GM18519 (cell line): ENCODE measurements around the gene PPP1R11.
"Not testable (repeated sequence)": the region's sequence is repeated elsewhere in the genome, so short reads cannot be mapped to it uniquely, and the experiment has no call there.

ENCODE experiments used
- ATAC-seq: cut with Tn5 transposase; IDR thresholded peaks from one replicate; pipeline ENCODE4 v1.9.1; 2021; ENCODE audit warnings: mild to moderate bottlenecking, moderate library complexity; ENCODE audit not compliant: unreplicated experiment, low FRiP score

PPP1R11 gene

GRCh38 chr6:30093951-30094661, 27.1 kb downstream of the PPP1R11 start:
- no peak for ATAC-seq

DNA sequence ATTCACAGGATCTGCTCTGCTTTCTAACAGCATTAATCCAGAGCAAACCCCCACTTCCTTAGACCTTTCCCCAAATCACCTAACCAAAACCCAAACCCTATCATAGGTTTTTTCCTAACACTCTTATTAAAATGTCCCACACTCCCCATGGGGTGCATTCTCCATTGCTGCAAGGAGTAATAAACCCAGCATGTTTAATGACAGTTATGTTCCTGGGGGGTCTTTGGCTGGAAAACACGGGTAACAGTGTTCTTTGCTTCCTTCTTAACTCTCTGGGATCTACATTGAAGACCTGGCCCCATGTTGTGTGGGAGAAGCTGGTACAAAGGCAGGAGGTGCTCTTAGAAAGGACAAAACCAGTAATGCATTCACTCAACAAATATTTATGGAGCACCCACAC, 29.8 kb downstream of the PPP1R11 start:
- no peak for ATAC-seq

DNA sequence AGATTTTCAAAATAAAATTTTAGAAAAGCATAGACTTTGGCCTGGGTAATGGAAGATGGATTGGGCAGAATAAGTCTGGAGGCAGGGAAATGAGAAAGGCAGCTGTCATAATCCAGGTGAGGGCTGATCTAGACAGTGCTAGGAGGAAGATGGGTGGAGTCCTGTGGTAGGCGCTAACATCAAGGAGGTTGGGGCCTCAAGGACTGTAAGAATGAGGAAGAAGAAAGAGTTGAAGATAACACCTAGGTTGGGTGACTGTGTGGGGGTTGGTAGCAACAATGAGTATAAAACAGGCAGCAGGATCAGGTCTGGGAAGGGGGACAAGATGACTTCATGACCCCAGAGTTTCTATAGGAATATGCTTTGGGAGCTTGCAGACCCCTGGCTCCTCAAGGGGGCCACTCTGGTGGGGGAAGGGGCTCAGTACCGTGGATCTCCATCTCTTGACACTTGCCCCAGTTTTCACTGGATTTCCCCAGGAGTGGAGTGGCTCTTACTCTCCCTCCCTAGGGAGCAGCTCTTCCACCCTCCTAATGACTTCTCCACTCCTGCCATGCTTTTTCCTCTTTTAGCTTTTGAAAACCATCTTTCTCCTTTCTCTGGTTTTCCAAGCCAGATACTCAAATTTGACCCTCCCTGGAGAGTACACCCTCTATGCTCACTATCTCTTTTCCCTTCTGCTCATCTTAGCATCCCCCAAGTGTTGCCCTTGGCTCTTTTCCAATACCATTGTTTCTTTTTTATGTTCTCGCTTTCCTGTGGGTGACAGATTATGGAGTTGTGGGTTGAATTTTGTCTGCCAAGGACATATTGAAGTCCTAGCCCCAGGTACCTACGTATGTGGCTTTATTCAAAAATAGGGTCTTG, 31.1 kb downstream of the PPP1R11 start:
- no peak for ATAC-seq

GRCh38 chr6:30100154-30100553, 33.2 kb downstream of the PPP1R11 start:
- ATAC-seq = no peak

- ATAC-seq = no peak
Observed at GRCh38 chr6:30100585-30101443, 33.8 kb downstream of the PPP1R11 start.

GRCh38 chr6:30101444-30102413, 34.7 kb downstream of the PPP1R11 start:
- ATAC-seq = no peak

DNA sequence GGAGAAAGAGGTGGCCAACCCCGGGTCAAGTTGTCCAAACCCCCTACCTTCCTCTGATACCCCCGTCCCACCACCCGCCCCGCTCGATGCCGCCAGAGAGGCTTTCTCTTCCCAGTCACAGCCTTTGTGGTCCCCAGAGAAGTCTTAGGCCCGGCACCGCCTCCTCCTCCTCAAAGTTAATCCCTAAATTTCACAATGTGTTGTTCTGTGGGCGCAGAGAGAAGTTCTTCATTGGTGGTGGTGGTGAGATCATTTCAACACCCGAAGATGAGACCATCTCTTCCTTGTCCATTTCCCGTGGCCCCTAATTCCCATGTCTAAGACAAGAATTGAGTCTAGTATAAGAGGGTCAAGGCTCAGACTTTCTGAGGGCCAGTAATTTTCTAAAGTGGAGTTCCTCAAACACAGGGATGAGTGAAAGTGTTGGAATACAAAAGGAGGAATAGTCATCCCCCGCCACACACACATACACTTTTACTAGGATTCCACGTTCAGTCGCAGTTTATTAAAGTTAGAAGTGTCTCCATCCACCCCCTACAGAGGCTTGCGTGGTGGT, 35.5 kb downstream of the PPP1R11 start:
- ATAC-seq = no peak

- peak; percentile 42 for ATAC-seq
Observed at GRCh38 chr6:30102970-30103871, 36.2 kb downstream of the PPP1R11 start.

DNA sequence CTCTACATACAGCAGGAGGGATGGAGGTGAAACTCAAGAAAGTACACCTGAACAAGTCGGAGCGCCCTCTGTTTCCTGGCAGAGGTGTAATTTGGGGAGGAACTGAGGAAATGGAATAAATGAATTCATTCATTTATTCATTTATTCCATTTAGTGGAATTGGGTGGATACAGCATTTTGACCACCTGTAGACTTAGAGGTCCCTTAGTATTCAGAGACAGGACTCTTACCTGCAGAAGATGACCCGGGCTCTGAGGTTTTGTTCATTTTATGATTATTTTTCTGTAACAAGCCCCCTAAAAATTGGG, 36.8 kb downstream of the PPP1R11 start:
- ATAC-seq = no peak

DNA sequence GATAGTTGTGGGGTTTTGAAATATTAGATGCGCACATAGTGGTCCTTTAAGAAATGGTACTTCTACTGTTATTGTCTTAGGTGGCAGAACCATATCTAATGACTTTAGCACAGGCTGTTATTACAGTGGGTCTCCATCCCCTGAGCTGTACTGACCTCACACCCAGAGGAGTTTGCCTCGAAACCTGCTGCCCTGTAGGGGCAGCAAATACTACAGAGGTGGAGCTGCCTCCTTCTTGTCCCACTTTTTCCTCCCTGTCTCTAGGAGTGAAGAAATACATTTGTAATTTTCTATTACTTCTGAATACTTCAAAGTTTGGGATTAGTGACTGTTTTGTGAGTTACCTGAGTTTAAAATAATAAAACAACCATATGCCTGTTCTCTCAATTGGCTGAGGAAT, 37.7 kb downstream of the PPP1R11 start:
- no peak for ATAC-seq

DNA sequence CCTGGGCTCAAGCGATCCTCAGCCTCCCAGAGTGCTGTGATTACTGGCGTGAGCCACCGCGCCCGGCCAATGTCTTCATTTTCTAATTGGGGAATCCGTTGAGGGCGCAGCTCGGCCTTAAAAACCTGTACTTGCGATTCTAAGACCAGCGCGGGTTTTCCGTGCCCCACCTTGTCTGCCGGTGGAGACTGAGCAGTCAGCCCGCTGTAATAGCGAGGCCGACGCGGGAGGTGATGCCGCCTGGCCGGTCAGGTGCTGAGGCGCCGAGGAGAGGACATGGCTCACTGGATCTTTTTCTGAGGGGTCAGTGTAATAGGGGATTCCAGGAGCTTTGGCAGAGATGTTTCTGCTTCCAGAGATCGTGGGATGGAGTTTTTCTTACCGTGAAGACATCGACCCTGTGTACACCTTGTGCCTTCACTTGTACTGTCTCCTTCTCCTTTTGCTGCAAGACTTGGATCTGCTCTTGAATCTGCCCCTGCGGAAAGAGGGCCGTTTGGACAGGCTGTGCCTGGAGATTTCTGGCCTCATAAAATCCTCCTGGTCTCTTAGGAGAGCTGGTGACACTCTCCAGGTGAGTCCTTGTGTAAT, 44.4 kb downstream of the PPP1R11 start:
- ATAC-seq = no peak

GRCh38 chr6:30112402-30112994, 45.5 kb downstream of the PPP1R11 start:
- ATAC-seq = no peak

DNA sequence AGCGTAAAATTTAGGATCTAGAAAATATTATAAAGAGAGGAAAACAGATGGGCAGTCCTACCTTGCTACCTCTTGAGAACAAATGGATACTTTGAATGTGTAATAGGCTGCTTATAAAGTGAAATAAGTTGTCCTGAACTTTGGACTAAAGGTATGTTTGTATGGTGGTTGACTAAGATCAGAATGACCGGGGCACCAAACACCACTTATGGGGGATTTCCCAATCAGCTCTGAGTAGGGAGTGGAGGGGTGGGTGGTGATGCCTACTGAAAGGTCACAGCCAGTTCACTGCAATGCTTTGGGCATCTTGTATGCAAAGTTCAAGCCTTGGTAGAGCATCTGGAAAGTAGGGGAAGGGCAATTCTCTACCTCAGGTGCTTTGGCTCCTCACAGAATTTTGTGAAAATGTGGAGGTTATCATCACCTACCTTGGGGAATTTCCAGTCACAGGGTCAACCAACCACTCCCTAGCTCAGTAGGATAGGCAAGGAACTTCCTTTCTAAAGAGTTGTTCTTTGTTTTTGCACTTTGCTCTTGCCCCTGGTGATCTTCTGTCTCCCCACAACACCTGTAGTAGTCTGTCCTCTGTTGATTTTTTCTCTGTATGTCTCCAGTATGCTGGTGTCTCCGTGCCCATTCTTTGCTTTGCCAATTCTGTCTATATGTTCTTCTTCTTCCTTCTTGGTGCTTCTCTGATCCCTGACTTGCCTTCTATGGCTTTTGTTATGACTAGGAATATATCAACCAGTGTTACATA, 46.2 kb downstream of the PPP1R11 start, which contains the start of gene TRIM31:
TSS of gene TRIM31 (minus strand) at position 88 of the 757 bp plus-strand sequence. CDS start 285 bp downstream, outside the sequence.
- no peak for ATAC-seq

DNA sequence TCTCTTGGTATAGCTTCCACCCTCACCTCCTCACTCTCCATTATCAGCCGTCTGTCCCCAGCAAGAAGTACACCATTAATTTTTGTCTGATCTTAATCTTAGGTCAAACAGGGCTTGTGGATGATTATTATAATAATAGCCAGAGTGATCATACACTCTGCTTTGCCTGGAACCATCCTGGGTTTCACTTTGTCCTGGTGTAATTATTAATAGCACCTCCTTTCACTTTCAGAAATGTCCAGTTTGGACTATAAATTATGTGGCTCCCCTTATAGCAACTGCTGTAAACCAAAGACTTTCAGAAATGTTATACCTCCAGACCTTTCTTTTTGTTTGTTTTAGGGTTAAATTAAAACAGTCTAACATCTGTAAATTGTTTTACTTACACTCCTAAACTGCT, 46.8 kb downstream of the PPP1R11 start:
- ATAC-seq = no peak

- no peak for ATAC-seq
Observed at GRCh38 chr6:30116724-30117123, 49.7 kb downstream of the PPP1R11 start.

- ATAC-seq = not testable (repeated sequence)
Observed at GRCh38 chr6:30118691-30119090, 51.7 kb downstream of the PPP1R11 start.
